ENCODE results near the gene TRAPPC2.

GRCh38 chrX:13734278-13735172, at the start of gene TRAPPC2, which contains the start of gene OFD1:
- TF ChIP-seq CTCF (IDR thresholded peaks at IDR 0.05) = peak in 1 of 4 experiments; percentile 17
- TF ChIP-seq EP300 (IDR thresholded peaks at IDR 0.05) = no peak
- peak; percentile 84 to 85 for TF ChIP-seq POLR2A (IDR thresholded peaks at IDR 0.05)
- peak; percentile 91 for TF ChIP-seq POLR2AphosphoS5 (IDR thresholded peaks at IDR 0.05)
